Kidney capillary endothelial cell (primary cell): Measurements from ENCODE around the gene FAM98C.
"Not testable (repeated sequence)": the region's sequence is repeated elsewhere in the genome, so short reads cannot be mapped to it uniquely, and the experiment has no call there.

Experiments used
- DNase-seq: peaks from one replicate; pipeline ENCODE4 v3.0.0-alpha.2; 2018; ENCODE audit warnings: low spot score

FAM98C gene

GRCh38 chr19:38402967-38403674 is at the start of gene FAM98C:
FAM98C (plus strand) TSS chr19:38403093; CDS start chr19:38403154, 61 bp downstream.
- peak; percentile 93 for DNase-seq

DNA sequence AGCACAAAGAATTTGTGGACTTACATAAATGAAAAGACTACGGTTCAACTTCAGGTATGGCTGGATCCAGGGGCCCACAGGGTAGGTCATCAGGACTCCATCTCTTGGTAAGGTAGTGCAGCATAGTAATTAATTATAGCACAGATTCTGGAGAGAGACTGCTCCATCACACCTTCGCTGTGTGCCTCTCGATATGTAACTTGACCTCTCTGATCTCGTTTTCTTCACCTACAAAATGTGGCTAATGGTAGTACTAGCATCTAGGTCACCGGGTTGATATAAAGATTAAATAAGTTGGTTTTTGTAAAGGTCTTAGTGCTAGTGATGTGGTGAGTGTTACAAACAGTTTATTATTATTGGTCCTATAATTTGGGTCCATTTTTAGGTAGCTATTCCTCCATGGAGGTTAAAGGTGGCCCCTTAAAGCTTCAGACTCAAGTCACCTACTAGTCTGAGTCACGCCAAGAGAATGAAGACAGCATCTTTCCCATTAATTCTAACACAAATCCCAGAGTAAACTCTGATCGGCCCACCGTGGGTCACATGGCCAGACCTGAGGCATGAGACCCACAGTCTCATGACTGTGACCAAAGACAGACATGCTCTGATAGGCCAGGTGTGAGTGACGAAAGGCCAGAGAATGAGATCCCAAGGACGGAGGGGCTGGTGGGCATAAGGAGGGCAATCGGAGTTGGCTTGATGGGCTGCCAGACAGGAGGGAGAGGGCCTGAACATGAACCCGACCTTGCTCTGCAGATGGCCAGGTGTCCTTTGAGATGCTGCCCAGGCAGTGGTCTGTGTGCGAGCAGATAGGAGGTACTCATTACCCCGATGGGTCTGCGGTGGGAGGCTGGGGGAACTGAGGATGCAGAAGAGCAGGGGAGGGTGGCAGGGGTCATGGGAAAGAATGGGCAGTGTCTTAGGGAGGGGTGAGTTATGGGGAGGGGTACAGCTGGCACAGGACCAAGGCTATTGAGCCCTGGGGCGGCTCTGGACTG is 46.9 kb upstream of the FAM98C start:
- DNase-seq = no peak

DNA sequence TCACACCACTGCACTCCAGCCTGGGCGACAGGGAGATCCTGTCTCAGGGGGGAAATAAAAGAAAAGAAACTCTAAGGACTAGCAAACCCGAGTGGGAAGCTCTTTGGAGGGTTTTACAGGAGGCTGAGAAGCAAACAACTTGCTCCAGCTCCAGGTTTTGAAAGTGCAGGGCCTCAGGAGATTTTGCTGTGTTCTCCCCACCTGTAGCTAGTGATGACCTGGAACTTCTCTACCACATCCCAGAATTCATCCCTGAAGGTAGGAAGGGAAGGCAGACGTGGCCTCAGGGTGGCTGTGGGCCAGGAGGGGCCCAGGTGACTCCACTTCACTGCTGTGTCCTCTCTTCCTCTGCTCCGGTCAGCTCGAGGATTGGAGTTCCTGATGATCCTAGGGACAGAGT is 44.8 kb upstream of the FAM98C start:
- DNase-seq = no peak

- no peak for DNase-seq
These were observed 43.5 kb upstream of the FAM98C start for GRCh38 chr19:38359242-38360021.

DNA sequence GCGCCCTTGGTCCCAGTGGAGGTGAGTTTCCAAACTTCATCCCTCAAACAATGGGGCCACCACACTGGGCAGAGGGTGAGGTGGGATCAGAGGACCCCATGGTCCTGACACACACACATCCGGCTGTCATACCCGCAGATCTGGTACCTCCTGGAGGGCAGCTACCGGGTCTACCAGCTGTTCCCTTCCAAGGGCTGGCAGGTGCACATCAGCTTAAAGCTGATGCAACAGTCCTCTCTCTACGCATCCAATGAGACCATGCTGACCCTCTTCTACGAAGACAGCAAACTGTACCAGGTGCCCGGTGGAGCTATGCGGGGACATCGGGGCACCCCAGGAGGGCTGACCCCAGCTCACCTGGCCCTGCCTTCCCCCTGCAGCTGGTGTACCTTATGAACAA is 42.5 kb upstream of the FAM98C start:
- no peak for DNase-seq

DNA sequence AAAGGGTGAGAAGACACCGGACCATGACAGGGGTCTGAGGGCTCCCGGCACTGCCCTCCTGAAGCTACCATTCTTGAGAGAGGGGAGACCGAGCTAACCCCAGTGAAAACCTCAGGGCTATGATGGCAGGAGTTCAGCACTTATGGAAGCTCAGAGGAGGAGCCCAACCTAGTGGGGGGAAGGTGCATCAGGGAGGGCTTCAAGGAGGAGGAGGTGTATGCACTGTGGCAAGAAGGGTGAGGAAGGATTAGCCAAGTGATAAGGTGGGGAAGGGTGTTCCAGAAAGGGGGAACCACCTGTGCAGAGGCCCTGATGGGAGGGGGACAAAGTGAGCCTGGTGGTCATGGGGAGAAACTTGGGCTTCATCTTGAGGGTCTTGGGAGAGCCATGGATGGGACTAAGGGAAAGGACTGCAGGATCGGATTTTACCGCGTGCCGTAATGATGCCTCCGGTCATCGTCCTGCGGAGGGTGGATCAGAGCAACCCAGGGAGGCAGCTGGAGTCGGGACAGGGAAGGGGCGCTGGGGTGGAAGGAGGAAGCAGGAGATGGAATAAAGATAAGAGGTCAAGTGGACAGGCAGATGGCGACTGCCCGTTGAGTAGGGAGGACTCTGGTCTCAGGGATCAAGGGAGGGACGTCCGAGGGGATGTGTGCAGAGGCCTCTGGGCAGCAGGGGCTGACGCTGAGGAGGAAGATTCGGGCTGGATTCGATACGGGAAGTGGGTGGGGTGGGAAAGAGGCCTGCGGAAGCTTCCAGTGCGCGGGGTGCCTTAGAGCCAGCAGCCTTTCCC is 41.9 kb upstream of the FAM98C start:
- peak; percentile 7 for DNase-seq

DNA sequence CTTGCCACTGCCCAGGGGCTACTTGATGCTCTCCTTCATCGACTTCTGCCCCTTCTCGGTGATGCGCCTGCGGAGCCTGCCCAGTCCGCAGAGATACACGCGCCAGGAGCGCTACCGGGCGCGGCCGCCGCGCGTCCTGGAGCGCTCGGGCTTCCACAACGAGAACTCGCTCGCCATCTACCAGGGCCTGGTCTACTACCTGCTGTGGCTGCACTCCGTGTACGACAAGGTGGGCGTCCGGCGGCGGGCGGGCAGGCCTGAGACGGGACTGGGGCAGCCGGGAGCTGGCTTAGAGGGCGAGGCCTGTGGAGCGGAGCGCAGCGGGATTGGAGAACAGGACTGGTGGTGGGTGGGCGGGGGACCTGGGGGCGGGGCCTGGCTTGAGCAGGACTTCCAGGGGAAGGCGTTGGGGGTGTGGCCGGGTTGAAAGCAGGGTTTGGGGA is 41.2 kb upstream of the FAM98C start:
- peak; percentile 55 for DNase-seq

DNA sequence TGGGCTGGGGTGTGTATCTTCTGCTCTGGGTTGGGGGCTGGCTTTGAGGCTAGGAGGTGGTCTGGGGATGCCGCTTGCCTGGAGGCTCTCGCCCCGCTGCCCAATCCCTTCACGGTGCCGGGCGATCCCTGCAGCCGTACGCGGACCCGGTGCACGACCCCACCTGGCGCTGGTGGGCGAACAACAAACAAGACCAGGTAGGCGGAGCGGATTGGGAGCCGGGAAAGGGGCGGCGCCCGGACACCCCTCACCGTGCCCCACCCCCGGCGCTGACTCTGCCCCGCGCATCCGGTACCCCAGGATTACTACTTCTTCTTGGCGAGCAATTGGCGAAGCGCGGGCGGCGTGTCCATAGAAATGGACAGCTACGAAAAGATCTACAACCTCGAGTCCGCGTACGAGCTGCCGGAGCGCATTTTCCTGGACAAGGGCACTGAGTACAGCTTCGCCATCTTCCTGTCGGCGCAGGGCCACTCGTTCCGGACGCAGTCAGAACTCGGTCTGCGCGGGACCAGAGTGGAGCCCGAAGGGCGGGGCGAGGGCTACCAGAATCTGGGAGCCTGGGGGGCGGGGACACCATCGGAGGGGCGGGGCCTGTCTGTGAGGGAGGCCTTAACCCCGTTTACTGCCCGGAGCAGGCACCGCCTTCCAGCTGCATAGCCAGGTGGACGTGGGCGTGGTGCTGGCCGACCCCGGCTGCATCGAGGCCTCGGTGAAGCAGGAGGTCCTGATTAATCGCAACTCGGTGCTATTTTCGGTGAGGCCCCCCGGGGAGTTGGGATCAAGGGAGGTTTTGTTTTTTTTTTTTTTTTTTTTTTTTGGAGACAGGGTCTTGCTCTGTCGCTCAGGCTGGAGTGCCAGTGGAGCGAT is 40.6 kb upstream of the FAM98C start:
- DNase-seq = peak; percentile 47

DNA sequence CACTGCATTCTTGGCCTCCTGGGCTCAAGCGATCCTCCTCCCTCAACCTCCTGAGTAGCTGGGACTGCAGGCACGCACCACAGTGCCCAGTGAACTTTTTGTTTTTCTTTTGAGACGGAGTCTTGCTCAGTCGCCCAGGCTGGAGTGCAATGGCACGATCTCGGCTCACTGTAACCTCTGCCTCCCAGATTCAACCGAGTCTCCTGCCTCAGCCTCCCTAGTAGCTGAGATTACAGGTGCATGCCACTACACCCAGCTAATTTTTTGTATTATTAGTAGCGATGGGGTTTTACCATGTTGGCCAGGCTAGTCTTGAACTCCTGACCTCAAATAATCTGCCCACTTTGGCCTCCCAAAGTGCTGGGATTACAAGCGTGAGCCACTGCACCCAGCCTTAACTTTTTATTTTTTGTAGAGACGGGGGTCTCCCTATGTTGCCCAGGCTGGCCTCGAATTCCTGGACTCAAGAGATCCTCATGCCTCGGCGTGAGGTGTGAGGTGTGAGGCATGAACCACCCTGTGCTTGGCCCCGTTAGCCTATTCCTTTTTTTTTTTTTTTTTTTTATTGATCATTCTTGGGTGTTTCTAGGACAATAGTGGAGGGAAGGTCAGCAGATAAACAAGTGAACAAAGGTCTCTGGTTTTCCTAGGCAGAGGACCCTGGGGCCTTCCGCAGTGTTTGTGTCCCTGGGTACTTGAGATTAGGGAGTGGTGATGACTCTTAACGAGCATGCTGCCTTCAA is 39.8 kb upstream of the FAM98C start:
- DNase-seq = not testable (repeated sequence)

DNA sequence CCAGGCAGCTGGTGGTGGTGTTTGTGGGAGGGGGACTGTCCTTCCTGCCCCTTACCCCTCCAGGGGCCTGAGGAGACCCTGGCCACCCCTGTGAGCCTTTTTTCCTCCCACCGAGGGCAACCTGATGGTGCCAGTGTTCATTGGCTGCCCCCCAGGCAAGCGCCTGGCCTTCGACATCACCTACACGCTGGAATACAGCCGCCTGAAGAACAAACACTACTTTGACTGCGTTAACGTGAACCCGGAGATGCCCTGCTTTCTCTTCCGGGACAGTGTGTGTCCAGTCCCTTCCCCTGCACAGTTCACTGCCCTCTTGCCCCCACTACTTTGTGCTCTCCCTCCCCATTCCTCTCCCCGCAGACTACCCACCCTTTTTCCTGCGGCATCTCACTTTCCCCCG is 35.9 kb upstream of the FAM98C start:
- no peak for DNase-seq

- DNase-seq = no peak
These were observed 33.3 kb upstream of the FAM98C start for GRCh38 chr19:38369584-38369983.

- no peak for DNase-seq
These were observed 32.6 kb upstream of the FAM98C start for GRCh38 chr19:38370299-38370698.

GRCh38 chr19:38371081-38371480 is 31.8 kb upstream of the FAM98C start:
- no peak for DNase-seq

DNA sequence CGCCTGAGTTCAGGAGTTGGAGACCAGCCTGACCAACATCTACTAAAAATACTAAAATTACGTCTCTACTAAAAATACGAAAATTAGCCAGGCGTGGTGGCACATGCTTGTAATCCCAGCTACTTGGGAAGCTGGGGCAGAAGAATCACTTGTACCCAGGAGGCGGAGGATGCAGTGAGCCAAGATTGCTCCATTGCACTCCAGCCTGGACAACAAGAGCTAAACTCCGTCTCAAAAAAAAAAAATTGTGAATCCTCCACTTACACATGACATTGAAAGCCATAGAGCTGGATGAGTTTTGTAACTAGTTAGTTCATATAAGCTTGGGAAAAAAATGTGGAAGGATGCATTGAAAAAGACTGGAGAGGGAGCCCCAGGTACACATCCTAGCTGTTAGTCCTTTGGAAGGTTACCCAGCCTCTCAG is 29.0 kb upstream of the FAM98C start:
- no peak for DNase-seq

- peak; percentile 99 for DNase-seq
These were observed 28.4 kb upstream of the FAM98C start, which contains the start of gene PSMD8 for GRCh38 chr19:38374332-38375097. PSMD8 (plus strand) TSS chr19:38374571; CDS start chr19:38374602, 31 bp downstream.

DNA sequence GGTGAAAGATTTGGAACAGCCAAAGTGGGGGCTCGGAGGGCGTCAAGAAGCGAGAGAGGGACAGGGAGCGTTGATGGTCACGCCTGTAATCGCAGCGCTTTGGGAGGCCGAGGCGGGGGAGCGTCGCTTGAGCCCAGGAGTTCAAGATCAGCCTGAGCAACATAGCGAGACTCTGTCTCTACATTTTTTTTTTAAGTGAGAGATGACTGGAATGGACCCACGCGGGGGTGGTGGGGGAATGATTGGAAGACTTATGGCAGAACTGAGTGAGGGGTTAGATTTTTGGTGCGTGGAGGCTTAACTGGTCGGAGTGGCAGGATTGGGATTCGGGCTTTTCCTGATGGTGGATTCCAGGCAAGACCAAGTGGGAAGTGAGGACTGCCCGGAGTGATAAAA is 27.8 kb upstream of the FAM98C start:
- no peak for DNase-seq

- no peak for DNase-seq
These were observed 27.1 kb upstream of the FAM98C start for GRCh38 chr19:38375748-38376147.

DNA sequence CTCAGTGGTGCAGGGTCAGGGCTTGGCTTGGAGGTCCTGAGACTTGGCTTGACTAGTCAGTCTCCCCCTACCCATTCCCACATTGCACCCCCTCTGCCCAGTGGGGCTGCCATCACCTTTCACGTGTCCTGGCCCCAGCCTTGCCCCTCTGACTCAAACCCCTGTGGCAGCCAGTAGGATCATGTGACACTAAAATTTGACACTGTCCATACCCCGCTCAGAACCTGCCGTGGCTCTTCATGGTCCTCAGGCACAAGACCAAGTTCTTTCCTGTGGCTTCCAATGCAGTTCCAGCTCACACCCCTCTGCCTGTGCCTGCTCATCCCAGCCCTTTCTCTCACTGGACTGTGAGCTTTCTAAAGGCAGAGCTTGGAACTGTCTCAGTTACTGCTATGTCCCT is 26.3 kb upstream of the FAM98C start:
- no peak for DNase-seq

GRCh38 chr19:38377052-38377451 is 25.8 kb upstream of the FAM98C start:
- DNase-seq = no peak
